ENCODE results near the gene NRN1L.
"Not testable (repeated sequence)": the region's sequence is repeated elsewhere in the genome, so short reads cannot be mapped to it uniquely, and the experiment has no call there.

Gene NRN1L

GRCh38 chr16:67882374-67883145 is 2.1 kb upstream of the NRN1L start:
- no peak for DNase-seq (ENCODE audit: low spot score)

GRCh38 chr16:67883146-67883871 is 1.4 kb upstream of the NRN1L start:
- DNase-seq (ENCODE audit: low spot score): no peak

GRCh38 chr16:67883872-67884261 is 818 bp upstream of the NRN1L start:
- peak; percentile 87 for DNase-seq (ENCODE audit: low spot score)

GRCh38 chr16:67885545-67885944 is 860 bp downstream of the NRN1L start:
- DNase-seq (ENCODE audit: low spot score): no peak

- DNase-seq (ENCODE audit: low spot score): no peak
These were observed 1.3 kb downstream of the NRN1L start for GRCh38 chr16:67885976-67886375.

GRCh38 chr16:67886387-67886786 is 1.7 kb downstream of the NRN1L start:
- no peak for DNase-seq (ENCODE audit: low spot score)

GRCh38 chr16:67888331-67888730 is 3.6 kb downstream of the NRN1L start:
- DNase-seq (ENCODE audit: low spot score): no peak

GRCh38 chr16:67892375-67892774 is 7.7 kb downstream of the NRN1L start:
- no peak for DNase-seq (ENCODE audit: low spot score)

- peak; percentile 100 for DNase-seq (ENCODE audit: low spot score)
These were observed 8.4 kb downstream of the NRN1L start, which contains the start of gene PSKH1 for GRCh38 chr16:67892899-67893742. TSS of gene PSKH1 (plus strand) at chr16:67893254. CDS start at chr16:67908750, 15,496 bp downstream.

- DNase-seq (ENCODE audit: low spot score): peak; percentile 52
These were observed 9.2 kb downstream of the NRN1L start for GRCh38 chr16:67893743-67894399.

GRCh38 chr16:67897231-67897630 is 12.5 kb downstream of the NRN1L start:
- DNase-seq (ENCODE audit: low spot score): no peak

GRCh38 chr16:67901734-67902133 is 17.0 kb downstream of the NRN1L start:
- no peak for DNase-seq (ENCODE audit: low spot score)

GRCh38 chr16:67902831-67903230 is 18.1 kb downstream of the NRN1L start:
- no peak for DNase-seq (ENCODE audit: low spot score)

GRCh38 chr16:67907397-67908180 is 22.9 kb downstream of the NRN1L start:
- DNase-seq (ENCODE audit: low spot score): no peak

GRCh38 chr16:67909056-67909742 is 24.5 kb downstream of the NRN1L start:
- DNase-seq (ENCODE audit: low spot score): no peak

GRCh38 chr16:67910158-67910557 is 25.5 kb downstream of the NRN1L start:
- DNase-seq (ENCODE audit: low spot score): no peak

GRCh38 chr16:67914758-67915495 is 30.2 kb downstream of the NRN1L start:
- DNase-seq (ENCODE audit: low spot score): no peak

- not testable (repeated sequence) for DNase-seq (ENCODE audit: low spot score)
These were observed 30.7 kb downstream of the NRN1L start for GRCh38 chr16:67915496-67915769.

GRCh38 chr16:67915831-67916723 is 31.4 kb downstream of the NRN1L start:
- no peak for DNase-seq (ENCODE audit: low spot score)
